ENCODE results near the gene CFAP210. TPM values are rescaled to one million over a fixed set of nuclear protein-coding genes. Genes with fewer than 3 reads are reported as not detected.
A peak's percentile ranks its signal among the peaks of the same experiment; 100 is the strongest.

CFAP210 gene
- total RNA-seq, 2 donors from 2014 or later, result not detected

- Histone ChIP-seq H3K9me3 (no peaks in the 10 kb centered on the region), H3K27ac (no peak overlapping the region), H3K27me3 (no peaks in the 10 kb centered on the region), H3K4me1 (no peaks in the 10 kb centered on the region), H3K36me3 (no peaks in the 10 kb centered on the region), H3K4me3 (no peak overlapping the region), H3K9ac (ENCODE audit: low read depth in 2 of 2, low read length in 2 of 2) (no peak overlapping the region)
- intact Hi-C loops (cut with DNase I), result no loop called here
- DNase-seq, result no peak
- no peak for TF ChIP-seq CTCF (IDR thresholded peaks at IDR 0.05)
Observed at GRCh38 chr2:169735623-169736022, 41.4 kb upstream of the CFAP210 start.

GRCh38 chr2:169734169-169734847 is 40.1 kb upstream of the CFAP210 start:
- no peaks in the 10 kb centered on the region for H3K9me3 ChIP-seq
- intact Hi-C loops (cut with DNase I), result loop anchor here (5.0 kb wide), 1 partner anchor 37 kb away; no protein-coding TSS in a partner anchor
- H3K27me3 ChIP-seq, result no peaks in the 10 kb centered on the region
- no peak overlapping the region for H3K27ac ChIP-seq
- TF ChIP-seq CTCF (IDR thresholded peaks at IDR 0.05), result no peak
- H3K4me1 ChIP-seq, result no peaks in the 10 kb centered on the region
- peak overlapping the region; percentile 81 for H3K4me3 ChIP-seq
- DNase-seq, result peak; percentile 31
- peak overlapping the region; percentile 63 to 73 for H3K9ac ChIP-seq (ENCODE audit: low read depth in 2 of 2, low read length in 2 of 2)
- no peaks in the 10 kb centered on the region for H3K36me3 ChIP-seq

- Histone ChIP-seq H3K4me1 (no peaks in the 10 kb centered on the region), H3K9ac (ENCODE audit: low read depth in 2 of 2, low read length in 2 of 2) (peak overlapping the region in 1 of 2 donors; percentile 73), H3K27ac (no peak overlapping the region), H3K4me3 (peak overlapping the region; percentile 81), H3K9me3 (no peaks in the 10 kb centered on the region), H3K36me3 (no peaks in the 10 kb centered on the region), H3K27me3 (no peaks in the 10 kb centered on the region)
- TF ChIP-seq CTCF (IDR thresholded peaks at IDR 0.05), result no peak
- intact Hi-C loops (cut with DNase I), result loop anchor here (5.0 kb wide), 1 partner anchor 35 kb away; no protein-coding TSS in a partner anchor
- no peak for DNase-seq
Observed at GRCh38 chr2:169732583-169733358, 38.6 kb upstream of the CFAP210 start.

- Histone ChIP-seq H3K36me3 (no peaks in the 10 kb centered on the region), H3K27ac (no peak overlapping the region), H3K4me3 (no peak overlapping the region), H3K4me1 (no peaks in the 10 kb centered on the region), H3K9ac (ENCODE audit: low read depth in 2 of 2, low read length in 2 of 2) (no peak overlapping the region), H3K27me3 (no peaks in the 10 kb centered on the region), H3K9me3 (no peaks in the 10 kb centered on the region)
- intact Hi-C loops (cut with DNase I), result loop anchor here (5.0 kb wide), 1 partner anchor 35 kb away; no protein-coding TSS in a partner anchor
- no peak for DNase-seq
- TF ChIP-seq CTCF (IDR thresholded peaks at IDR 0.05), result no peak
Observed at GRCh38 chr2:169732075-169732474, 37.9 kb upstream of the CFAP210 start.

GRCh38 chr2:169729274-169729605 is 35.0 kb upstream of the CFAP210 start:
- H3K27ac ChIP-seq, result no peak overlapping the region
- no peaks in the 10 kb centered on the region for H3K36me3 ChIP-seq
- no peak overlapping the region for H3K9ac ChIP-seq (ENCODE audit: low read depth in 2 of 2, low read length in 2 of 2)
- no peaks in the 10 kb centered on the region for H3K9me3 ChIP-seq
- TF ChIP-seq CTCF (IDR thresholded peaks at IDR 0.05), result no peak
- intact Hi-C loops (cut with DNase I), result no loop called here
- H3K4me3 ChIP-seq, result no peak overlapping the region
- no peaks in the 10 kb centered on the region for H3K27me3 ChIP-seq
- no peaks in the 10 kb centered on the region for H3K4me1 ChIP-seq
- DNase-seq, result no peak
